GM21360 (cell line): Measurements from ENCODE around the gene TCHHL1.

Experiments used
- ATAC-seq: cut with Tn5 transposase; IDR thresholded peaks from one replicate; pipeline ENCODE4 v1.9.1; 2021; ENCODE audit warnings: mild to moderate bottlenecking, moderate library complexity; ENCODE audit not compliant: unreplicated experiment

TCHHL1 gene

GRCh38 chr1:152039886-152040285 is 49.0 kb downstream of the TCHHL1 start:
- no peak for ATAC-seq

GRCh38 chr1:152039461-152039860 is 49.4 kb downstream of the TCHHL1 start:
- no peak for ATAC-seq

- no peak for ATAC-seq
Measured at GRCh38 chr1:152038871-152039270, 50.0 kb downstream of the TCHHL1 start.

DNA sequence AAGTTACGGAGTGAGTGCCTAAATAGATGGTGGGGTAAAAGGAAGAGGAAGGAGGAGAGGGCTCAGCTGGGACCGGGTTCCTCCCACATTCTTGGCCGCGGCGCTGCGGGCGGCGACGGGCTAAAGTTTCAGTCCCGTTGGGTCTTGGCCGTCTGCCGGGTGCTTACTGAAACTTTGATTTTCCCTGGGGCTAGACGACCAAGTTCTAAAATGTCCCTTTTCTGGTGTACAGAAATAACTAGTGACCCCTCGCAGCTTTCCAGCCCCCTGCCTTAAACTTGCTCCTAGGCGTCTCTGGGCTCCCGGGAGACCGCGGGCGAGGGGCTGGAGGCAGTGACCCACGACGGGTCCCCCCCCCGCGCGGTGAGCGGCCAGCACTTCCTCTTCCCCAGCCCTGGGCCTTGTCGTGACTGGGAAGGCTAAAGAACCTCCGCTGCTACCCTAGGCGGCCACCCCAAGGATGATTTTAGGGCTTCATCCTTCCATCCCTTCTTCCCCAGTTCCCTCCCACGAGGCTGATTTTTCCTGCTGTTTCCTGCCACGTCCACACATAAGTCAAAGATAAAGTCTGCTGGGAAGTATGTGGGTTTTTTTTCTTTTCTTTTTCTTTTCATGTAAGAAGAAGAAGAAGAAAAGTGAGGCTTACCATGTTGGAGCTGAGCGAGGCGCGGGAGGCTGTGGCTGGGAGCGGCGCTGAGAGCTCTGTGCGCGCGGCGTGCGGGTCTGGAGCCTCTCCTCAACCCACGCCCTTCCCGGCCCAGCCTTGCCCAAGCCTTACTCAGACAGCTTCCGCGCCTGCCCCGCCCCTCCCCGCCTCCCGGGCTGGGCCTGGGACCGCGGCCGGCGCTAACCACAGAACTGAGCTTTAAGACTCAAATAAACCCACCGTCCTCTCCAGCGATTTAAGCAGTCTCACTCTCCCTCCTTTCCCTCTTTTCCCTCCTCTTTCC is 52.3 kb downstream of the TCHHL1 start, which contains the start of gene S100A11:
TSS of gene S100A11 (minus strand) at position 738 of the 950 bp plus-strand sequence. CDS start at position 649, 89 bp downstream.
- ATAC-seq: no peak

- ATAC-seq: no peak
Measured at GRCh38 chr1:152035539-152036266, 53.2 kb downstream of the TCHHL1 start.

- no peak for ATAC-seq
Measured at GRCh38 chr1:152034654-152035538, 54.0 kb downstream of the TCHHL1 start.

- ATAC-seq: no peak
Measured at GRCh38 chr1:152034324-152034653, 54.6 kb downstream of the TCHHL1 start.
